Ramos (cell line): ENCODE data around the gene APPBP2.
"Not testable (repeated sequence)": the region's sequence is repeated elsewhere in the genome, so short reads cannot be mapped to it uniquely, and the experiment has no call there.

ENCODE experiments used
- in situ Hi-C: fragments of 300-500 bp; cut with MboI; formaldehyde crosslinking; loops from one replicate; pipeline ENCODE4 v1.14.3; 2022; ENCODE audit warnings: low sequenced_read_pairs; ENCODE audit not compliant: unreplicated experiment

The APPBP2 gene, protein sequence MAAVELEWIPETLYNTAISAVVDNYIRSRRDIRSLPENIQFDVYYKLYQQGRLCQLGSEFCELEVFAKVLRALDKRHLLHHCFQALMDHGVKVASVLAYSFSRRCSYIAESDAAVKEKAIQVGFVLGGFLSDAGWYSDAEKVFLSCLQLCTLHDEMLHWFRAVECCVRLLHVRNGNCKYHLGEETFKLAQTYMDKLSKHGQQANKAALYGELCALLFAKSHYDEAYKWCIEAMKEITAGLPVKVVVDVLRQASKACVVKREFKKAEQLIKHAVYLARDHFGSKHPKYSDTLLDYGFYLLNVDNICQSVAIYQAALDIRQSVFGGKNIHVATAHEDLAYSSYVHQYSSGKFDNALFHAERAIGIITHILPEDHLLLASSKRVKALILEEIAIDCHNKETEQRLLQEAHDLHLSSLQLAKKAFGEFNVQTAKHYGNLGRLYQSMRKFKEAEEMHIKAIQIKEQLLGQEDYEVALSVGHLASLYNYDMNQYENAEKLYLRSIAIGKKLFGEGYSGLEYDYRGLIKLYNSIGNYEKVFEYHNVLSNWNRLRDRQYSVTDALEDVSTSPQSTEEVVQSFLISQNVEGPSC

DNA sequence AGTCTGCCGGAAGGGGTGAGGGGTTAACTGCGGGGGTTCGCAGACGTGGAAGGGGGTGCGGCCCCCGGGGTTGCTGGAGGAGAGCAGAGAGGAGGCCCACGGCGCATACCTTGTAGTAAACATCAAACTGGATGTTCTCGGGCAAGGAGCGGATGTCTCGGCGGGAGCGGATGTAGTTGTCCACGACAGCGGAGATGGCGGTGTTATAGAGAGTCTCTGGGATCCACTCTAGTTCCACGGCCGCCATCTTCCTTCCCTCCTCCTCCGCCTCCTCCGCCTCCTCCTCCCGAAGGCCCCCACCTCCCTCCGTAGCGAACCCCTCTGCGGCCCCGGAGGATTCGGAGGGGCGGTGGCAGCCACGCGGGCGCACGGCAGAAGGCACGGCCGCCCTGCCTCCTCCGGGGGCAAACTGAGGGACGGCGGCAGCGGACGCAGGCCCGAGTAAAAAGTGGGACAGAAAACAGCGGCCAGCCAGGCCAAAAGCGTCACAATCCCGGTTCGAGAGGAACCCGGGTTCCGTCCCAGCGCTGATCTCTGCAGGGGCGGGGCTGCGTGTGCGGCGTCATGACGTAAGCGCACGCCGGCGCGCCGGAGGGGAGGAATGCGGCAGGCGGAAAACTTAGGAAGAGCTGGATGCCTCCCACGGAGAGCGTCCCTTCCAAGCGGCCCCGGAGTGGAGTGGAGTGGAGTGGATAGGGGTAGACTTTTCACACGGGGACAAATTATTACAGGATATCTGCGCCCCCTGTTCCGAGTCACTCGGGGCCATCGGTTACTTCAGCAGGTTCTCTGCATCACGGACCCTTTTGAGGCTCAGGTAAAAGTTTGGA is at the start of gene APPBP2:
TSS of gene APPBP2 (minus strand) at position 558 of the 830 bp plus-strand sequence. CDS start at position 247, 311 bp downstream.
- in situ Hi-C loops, result no loop called here

DNA sequence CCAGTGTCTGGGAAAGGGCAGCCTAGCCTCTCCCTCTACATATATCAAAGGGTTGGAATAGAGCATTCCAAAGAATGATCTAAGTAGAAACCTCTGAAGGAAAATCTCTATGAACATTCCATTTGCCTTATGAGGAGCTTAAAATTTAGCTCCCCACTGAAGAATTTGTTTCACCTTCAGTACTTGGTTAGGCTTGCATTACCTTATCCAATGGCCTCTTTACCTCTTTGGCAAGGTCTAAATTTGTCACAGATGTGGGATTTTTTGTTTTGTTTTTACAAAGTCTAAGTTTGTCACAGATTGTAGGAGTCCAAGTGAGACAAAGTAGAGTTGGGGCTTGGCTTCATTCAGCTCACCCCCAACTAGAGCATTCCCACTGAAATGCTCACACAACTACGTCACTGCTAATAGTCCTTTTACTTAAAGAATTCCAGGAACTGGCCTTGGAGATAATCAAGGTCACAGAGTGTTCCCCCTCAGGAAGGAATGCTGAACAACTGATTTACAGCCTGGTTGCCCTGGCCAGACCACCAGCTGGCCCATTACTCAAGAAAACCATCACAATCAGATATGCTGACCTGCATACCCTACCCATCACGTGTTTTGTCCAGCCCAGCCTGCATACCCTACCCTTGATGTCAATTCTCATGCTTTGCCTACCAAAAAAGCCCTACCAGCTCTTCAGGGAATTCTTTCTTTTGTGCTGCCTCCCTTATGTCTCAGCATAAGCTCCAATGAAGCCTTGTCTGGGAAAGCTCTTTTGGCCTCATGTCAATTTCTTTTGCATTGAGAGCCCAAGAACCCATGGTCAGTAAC is 47.4 kb upstream of the APPBP2 start:
- in situ Hi-C loops, result no loop called here

DNA sequence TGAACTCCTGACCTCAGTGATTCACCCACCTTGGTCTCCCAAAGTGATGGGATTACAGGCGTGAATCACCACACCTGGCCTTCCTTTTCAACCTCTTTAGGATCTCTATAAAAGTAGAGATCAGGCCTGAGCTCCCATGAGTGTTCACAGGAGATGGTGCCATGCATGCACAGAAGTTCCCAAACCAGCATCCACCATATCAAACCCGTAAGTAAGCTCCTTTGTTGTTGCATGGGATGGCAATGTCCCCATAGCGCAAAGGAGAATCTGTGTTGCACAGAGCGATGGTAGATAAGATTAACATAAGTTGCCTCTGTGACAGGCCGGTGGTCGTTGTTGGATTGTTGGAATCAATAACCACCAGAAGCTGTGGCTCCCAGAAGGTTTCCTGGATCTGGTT is 39.2 kb upstream of the APPBP2 start:
- in situ Hi-C loops, result no loop called here

DNA sequence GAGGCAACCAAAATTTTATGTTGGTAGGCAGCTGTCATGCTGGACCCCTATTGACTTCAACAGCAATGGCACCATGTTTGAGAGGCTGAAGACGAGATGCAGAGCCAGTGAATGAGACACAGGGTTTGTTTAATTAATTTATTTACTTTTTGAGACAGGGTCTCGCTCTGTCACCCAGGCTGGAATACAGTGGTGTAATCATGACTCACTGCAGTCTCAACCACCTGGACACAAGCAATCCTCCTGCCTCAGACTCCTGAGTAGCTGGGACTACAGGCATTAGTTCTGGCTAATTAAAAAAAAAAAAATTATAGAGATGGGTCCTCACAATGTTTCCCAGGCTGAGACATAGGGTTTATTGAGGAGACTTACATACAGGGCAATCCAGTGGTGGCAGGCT is 37.7 kb upstream of the APPBP2 start:
- in situ Hi-C loops, result no loop called here

DNA sequence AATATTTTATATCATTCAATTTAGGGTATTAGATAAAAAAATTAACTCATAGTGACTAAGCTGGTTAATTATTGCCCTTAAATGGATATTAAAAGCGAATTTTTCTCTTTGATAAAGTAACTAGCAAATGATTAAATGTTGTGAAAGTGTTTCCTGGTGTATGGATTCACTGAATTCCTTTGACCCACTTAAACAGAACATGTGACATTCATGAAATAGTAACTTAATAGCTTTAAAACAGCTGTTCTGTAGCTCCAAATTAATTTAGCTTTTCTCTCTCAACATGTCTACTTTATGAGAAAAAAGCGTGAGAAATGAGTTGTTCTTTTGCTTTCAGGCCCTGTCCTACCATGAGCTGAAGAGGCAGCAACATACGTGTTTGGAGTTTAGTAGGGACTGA is 36.4 kb upstream of the APPBP2 start:
- in situ Hi-C loops, result no loop called here

DNA sequence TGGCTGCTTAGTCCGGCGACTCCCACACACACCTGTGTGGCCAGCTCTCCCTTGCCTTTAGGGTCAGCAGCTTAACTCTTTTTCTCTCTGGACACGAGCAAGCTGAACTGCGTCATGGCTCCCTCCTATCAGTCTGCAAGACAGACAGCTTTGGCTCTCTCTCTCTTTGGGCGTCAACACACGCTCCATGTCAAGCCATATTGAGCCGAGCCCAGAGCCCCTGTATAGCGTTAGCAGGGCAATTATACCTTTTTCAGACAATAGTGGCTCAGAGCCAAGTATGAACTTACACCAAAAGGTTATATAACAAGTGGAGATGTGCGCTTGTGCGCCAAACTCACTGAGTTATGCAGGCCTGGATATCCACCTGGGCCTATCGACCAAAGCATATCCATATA is 34.8 kb upstream of the APPBP2 start:
- in situ Hi-C loops, result no loop called here

DNA sequence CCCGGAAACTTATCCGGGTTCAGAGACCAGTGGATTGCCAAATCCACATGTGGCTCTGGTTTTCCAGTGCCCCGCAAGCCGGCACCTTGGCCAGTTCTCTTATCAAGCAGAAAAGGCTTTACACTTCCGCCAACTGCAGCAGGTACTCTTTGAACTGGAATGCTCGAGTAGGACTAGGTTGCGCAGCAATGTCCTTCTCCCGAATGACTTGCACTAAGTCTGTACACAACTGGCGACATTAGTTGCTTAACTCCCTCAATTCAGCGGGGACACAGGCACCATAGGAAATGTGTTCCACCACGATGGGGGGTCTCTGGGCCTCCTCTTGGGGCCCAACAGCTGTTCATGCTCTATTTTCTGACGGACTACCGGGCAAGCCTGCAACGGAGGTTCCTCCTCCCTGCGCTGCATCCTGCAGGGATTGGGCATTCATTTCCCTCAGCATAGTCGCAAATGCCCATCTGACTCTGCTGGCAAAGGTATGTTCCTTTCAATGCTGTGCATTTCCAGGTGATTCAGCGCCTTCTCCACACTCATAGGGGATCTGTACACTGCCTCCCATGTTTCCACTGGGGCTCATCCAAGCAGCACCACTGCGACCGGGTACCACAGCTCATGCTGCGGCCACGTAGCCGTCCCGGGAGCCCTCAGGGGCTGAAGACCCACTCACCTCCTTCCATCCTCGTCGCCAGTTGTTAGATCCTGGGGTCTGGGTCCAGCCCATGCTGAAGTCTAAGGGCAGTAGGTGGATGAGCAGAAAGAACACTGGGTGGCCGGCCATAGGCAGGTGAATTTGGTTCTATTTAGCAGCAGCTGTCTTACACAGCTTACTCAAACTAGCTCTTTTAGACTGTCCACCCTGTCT is 34.2 kb upstream of the APPBP2 start:
- in situ Hi-C loops, result no loop called here

DNA sequence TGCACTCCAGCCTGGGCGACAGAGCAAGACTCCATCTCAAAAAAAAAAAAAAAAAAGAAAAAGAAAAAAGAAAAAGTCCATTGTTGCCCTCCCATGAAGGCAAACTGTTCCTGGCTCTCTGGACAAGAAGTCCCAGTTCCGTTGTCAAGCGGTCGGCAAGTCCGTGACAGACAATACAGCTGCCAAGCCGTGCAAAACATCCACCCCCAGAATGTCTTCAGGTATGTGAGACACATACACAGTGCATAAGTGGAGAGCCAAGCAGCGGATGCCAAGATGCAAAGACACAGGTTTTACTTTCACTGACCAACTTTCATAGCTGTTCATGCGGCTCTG is 33.6 kb upstream of the APPBP2 start:
- in situ Hi-C loops, result no loop called here

DNA sequence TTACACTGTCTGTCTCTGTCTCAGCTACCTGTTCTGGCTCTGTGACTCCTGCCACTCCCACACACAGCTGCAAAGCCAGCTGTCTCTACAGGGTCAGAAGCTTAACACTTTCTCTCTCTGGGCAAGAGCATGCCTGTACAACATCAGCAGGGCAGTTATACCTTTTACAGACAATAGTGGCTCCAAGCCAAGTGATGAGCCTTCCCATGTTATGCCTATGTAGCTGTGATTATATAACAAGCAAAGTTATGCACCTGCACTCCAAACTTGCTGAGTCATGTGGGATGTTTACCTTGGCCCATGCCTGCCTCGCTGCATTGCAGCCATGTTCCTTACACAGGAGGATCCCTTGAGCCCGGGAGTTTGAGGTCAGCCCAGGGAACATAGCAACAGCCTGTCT is 31.8 kb upstream of the APPBP2 start:
- in situ Hi-C loops, result no loop called here

DNA sequence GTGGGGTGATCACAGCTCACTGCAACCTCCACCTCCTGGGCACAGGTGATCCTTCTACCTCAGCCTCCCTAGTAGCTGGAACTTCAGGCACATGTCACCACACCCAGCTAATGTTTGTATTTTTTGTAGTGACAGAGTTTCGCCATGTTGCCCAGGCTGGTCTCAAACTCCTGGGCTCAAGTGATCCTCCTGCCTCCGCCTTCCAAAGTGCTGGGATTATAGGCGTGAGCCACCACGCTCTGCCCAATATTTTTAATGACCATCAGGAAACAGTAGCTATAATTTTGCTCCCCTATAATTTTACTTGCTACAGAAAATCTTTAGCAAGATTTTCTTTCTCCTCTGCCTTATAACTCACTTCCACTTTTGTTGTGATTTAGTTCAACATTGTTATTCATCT is 29.7 kb upstream of the APPBP2 start:
- in situ Hi-C loops, result no loop called here

DNA sequence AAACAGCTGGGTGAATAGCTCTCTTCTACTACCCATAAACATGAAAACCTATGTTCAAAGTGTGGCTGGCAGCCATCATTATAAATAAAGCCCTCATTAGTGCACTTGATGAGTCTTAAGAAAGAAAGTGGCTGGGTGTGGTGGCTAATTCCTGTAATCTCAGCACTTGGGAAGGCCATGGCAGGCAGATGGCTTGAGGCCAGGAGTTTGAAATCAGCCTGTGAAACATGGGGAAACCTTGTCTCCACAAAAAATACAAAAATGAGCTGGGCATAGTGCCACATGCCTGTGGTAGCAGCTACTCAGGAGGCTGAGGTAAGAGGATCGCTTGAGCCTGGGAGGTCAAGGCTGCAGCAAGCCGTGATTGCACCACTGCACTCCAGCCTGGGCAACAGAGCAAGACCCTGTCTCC is 28.3 kb upstream of the APPBP2 start:
- in situ Hi-C loops, result no loop called here

DNA sequence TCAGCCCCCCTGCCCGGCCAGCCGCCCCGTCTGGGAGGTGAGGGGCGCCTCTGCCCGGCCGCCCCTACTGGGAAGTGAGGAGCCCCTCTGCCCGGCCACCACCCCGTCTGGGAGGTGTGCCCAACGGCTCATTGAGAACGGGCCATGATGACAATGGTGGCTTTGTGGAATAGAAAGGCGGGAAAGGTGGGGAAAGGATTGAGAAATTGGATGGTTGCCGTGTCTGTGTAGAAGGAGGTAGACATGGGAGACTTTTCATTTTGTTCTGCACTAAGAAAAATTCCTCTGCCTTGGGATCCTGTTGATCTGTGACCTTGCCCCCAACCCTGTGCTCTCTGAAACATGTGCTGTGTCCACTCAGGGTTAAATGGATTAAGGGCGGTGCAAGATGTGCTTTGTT is 26.2 kb upstream of the APPBP2 start:
- in situ Hi-C loops, result not testable (repeated sequence)

DNA sequence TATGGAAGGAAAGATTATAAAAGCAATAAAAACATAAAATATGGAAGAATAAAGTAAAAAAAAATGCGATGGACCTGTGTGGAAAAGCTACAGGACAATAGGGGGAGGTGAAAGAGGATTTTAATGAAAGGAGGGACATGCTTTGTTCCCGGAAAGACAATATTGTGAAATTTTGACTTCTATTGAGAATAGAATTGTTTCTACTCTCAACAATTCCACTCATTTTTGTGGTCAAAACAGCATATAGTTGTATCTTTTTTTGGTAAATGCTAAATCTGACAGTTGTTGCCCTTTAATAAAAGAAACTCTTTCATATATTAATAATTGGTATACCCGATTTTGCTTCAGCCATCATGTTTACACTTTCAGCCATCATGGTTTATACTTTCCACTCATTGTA is 22.9 kb upstream of the APPBP2 start:
- in situ Hi-C loops, result no loop called here

DNA sequence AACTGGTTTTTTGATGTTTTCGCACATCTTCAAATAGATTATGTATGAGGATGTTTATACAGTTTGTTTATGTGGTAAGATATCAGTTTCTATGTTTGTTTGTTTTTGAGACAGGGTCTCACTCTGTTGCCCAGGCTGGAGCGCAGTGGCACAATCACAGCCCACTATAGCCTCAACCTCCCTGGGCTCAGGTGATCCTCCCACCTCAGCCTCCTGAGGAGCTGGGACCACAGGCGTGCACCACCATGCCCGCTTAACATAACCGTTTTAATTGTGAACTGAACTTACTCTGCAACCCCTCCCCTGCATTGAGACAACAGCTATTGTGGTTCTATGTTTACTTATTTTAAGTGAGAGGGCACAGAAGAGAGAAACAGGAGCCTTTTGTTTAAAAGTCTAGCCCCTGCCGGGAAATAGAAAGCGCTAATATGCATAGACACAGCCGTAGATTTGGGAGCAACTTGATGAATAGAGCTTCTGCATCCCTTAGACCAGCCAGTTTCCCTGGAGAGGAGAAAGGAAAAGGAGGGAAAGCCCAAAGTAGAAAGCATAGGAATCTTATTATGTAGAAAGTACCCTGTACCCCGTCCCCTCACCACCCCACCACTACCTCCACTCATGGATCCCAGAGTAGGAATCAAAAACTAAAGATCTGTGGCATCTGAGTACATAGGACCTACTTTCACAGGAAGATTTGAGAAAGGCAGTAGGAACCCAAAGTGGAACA is 19.6 kb upstream of the APPBP2 start:
- in situ Hi-C loops, result no loop called here

DNA sequence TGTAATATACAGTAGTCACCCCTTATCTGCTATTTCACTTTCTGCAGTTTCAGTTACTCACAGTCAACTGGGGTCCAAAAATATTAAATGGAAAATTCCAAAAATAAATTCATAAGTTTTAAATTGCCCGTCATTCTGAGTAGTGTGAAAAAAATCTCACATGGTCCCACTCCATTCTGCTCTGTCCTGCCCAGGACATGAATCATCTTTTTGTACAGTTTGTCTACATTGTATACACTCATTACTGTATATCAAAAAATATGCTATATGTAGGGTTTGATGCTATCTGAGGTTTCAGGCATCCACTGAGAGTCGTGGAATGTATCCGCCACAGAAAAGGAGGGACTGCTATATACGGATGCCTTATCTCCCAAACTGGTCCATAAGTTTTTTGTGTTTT is 16.0 kb upstream of the APPBP2 start:
- in situ Hi-C loops, result no loop called here

DNA sequence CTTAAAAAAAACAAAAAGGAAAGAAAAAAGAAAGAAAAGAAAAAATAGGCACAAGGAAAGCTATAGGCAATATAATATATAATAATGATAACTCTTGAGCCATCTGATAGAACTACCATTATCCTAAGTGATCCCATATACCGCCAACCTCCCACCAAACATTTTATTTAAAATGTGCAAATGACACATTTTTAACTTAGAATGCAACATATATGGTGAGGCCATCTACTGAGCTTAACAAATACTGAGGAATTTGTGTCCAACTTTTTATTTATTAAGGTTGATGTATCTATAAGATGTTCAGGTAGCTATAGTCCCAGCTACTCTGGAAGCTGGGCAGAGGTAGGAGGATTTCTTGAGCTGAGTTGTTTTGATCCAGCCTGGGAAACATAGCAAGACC is 14.4 kb upstream of the APPBP2 start:
- in situ Hi-C loops, result no loop called here

DNA sequence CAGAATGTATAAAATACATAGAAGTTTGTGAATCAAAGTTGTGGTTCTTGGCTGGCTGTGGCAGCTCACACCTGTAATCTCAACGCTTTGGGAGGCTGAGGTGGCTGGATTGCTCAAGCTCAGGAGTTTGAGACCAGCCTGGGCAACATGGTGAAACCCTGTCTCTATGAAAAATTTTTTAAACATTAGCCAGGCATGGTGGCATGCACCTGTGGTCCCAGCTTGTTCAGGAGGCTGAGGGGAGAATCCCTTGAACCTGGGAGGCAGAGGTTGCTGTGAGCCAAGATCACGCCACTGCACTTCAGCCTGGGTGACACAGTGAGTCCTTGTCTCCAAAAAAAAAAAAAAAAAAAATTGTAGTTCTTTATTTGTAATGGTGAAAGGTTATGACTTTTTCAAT is 13.8 kb upstream of the APPBP2 start:
- in situ Hi-C loops, result no loop called here

DNA sequence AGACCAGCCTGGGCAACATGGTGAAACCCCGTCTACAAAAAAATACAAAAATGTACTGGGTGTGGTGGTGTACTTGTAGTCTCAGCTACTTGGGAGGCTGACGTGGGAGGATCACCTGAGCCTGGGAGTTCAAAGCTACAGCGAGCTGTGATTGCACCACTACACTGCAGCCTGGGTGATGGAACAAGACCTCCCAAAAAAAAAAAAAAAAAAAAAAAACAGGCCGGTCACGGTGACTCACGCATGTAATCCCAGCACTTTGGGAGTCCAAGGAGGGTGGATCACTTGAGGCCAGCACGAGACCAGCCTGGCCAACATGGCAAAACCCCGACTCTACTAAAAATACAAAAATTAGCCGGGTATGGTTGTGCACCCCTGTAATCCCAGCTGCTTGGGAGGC is 12.7 kb upstream of the APPBP2 start:
- in situ Hi-C loops, result no loop called here
